DOHH2 (cell line): ENCODE data around the gene STAG2.

ENCODE experiments used
- EZH2phosphoT487 ChIP-seq: fragments of 200-600 bp; sonication (generic); IDR thresholded peaks from 2 replicates; pipeline ENCODE4 v1.6.1; 2017; ENCODE audit warnings: borderline replicate concordance, mild to moderate bottlenecking, antibody characterized with exemption, low read length, moderate library complexity, mixed read lengths
- TF ChIP-seq, protein P1 (sequence below): fragments of 200-600 bp; sonication (generic); IDR thresholded peaks from one replicate; pipeline ENCODE4 v1.5.1; 2014; ENCODE audit warnings: antibody characterized with exemption, mild to moderate bottlenecking, low read depth, low read length; ENCODE audit not compliant: poor library complexity, severe bottlenecking

DNA sequence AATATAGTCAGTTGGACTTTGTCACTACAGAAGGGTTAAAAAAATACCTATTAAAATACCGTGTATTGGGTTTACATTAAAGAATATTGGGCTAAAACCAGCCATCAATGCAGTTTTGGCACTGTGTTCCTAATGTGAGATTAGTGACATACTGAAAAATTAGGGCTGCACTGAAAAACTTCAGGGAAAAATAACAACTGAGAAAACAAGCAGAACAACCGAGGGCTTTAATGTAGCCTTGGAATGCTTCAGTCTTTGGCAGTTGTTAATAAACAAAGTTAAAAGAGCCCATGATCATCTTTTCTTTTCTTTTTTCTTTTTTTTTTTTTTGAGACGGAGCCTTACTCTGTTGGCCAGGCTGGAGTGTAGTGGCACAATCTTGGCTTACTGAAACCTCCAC, 12.4 kb downstream of the STAG2 start:
- TF ChIP-seq, protein P1, sequence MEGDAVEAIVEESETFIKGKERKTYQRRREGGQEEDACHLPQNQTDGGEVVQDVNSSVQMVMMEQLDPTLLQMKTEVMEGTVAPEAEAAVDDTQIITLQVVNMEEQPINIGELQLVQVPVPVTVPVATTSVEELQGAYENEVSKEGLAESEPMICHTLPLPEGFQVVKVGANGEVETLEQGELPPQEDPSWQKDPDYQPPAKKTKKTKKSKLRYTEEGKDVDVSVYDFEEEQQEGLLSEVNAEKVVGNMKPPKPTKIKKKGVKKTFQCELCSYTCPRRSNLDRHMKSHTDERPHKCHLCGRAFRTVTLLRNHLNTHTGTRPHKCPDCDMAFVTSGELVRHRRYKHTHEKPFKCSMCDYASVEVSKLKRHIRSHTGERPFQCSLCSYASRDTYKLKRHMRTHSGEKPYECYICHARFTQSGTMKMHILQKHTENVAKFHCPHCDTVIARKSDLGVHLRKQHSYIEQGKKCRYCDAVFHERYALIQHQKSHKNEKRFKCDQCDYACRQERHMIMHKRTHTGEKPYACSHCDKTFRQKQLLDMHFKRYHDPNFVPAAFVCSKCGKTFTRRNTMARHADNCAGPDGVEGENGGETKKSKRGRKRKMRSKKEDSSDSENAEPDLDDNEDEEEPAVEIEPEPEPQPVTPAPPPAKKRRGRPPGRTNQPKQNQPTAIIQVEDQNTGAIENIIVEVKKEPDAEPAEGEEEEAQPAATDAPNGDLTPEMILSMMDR = no peak
- TF ChIP-seq EZH2phosphoT487 = no peak
